Epithelial cell of prostate (primary cell): ENCODE results near the gene COPZ1.
"Not testable (repeated sequence)": the region's sequence is repeated elsewhere in the genome, so short reads cannot be mapped to it uniquely, and the experiment has no call there.

ENCODE experiments used
- DNase-seq: peaks from one replicate; pipeline ENCODE4 v3.0.0-alpha.2; 2011; ENCODE audit warnings: low read depth, low spot score
- H3K27ac ChIP-seq: fragments of 450-650 bp; 2 replicates; pipeline ENCODE4 v1.5.1; 2017; ENCODE audit warnings: mild to moderate bottlenecking

Gene COPZ1

DNA sequence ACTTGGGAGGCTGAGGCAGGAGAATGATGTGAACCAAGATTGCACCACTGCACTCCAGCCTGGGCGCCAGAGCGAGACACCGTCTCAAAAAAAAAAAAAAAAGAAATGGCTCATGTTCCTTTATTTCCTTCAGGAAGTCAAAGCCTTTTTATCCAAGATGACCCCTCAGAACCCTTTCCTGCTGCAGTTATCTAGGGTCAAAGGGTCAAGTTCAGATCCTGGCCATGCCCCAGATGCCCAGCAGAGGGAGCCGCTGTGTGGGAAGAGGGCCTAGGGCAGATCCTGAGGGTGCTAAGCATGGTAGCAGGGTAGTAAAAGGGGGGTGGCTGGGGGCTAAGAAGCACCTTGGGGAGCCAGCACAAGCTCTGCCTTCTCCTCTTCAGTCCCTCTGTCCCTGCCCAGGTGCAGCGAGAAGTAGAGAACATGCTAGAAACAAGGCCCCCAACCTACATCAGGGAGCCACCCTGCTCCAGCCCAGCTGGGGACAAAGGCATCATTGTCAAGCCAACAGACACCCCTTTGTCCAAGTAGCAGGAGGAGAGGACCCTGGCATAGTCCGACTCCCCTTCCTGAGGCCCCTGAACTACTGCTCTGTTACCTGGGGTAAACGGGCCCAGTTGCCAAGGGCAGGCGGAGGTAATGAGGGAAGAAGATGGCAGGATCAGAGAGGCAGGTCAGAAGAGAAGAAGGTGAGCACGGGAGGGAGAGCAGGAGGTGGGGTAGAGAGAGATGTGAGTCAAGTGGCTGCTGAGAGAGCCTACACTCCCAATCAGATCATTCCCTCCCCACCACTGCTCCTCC lies 30.6 kb upstream of the COPZ1 start:
- H3K27ac ChIP-seq, result no peak overlapping the region
- DNase-seq, result no peak

- H3K27ac ChIP-seq, result no peak overlapping the region
Measured at GRCh38 chr12:54294953-54295566, 29.9 kb upstream of the COPZ1 start.

DNA sequence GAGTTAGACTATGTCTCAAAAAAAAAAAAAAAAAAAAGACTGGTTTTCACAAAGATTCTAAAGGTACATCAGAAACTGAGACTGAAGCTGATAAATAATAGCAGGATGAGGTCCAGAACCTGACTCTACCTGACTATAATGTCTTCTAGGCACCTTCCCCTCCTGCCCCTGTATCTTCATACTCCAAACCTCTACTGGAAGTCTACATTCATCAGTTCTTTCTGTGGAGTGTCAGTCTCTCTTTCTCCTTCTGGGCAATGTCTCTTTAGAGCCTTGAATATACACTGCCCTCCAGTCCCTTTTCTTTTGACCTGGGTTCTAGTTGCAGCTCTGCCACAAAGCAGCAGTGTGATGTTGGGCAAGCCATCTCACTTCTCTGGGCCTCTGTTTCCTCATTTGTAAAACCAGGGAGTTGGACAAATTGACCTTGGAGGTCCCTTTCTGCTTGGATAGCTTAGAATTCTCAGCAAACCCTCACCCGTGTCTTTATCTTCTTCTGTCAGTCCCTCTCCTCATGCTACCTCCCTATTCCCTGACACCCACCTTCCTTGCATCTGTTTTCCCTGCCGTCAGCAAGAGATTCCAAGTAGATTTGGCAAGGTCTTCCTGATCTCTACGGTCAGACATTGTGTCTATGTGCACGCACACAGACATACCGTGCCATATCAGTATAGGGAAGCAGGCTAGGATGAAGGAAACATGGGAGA lies 28.4 kb upstream of the COPZ1 start:
- no peak for DNase-seq
- H3K27ac ChIP-seq, result no peak overlapping the region

More at GRCh38 chr12:54294953-54295566, 29.9 kb upstream of the COPZ1 start:
- no peak for DNase-seq

- H3K27ac ChIP-seq, result no peak overlapping the region
- no peak for DNase-seq
Measured at GRCh38 chr12:54298904-54299303, 26.0 kb upstream of the COPZ1 start.

- H3K27ac ChIP-seq, result no peak overlapping the region
- no peak for DNase-seq
Measured at GRCh38 chr12:54299515-54300224, 25.3 kb upstream of the COPZ1 start.

DNA sequence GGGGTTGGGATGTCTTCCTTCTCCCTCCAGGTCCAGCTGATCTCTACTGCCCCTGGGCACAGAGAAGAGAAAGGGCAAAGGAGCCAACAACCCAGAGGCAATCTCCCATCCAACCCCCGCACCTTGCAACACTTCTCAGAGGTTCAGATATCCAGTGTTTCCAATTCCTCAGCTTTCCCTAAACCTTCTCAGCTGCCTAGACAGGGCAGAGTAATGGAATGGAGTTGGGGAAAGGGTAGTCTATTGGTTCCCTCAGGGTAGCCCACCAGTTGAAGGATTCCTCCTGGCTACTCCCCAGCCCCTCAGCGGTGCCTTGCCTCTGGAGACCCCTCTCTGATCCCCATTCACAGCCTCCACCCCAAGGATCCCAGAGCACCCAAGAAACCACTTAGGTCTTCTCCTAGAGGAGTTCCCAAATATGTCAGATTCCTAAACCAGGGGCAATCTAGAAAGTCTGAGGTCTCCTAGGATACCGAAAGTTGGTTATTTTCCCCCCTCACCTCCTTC lies 24.7 kb upstream of the COPZ1 start:
- DNase-seq, result no peak
- H3K27ac ChIP-seq, result no peak overlapping the region

GRCh38 chr12:54300732-54301427 lies 24.1 kb upstream of the COPZ1 start, which contains the start of gene NFE2:
TSS of gene NFE2 (minus strand) at chr12:54301015. CDS start at chr12:54295248, 5,767 bp downstream.
- DNase-seq, result no peak

DNA sequence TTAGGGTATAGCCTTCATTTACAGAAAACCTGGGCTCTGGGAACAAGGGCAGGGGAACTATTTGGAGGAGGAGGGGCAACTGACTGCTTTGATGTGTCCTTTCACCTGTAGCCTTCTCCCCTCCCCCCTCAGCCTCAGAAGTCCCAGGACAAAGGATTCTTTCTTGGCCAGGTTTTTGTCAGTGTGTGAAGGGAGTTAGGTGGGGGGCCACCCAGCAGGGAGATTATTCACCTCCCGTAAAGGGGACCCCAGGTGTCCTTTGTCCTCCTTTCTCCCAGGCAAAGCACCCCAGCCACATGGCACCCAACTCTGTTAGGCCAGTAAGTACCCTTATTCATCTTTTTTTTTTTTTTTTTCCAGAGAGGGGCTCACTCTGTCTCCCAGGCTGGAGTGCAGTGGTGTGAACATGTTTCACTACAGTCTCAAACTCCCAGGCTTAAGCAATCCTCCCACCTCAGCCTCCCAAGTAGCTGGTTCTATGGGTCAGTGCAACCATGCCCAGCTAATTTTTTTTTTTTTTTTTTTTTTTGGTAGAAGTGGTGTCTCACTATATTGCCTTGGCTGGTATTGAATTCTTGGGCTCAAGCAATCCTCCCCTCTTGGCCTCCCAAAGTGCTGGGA lies 23.4 kb upstream of the COPZ1 start:
- H3K27ac ChIP-seq, result no peak overlapping the region
- no peak for DNase-seq

More at GRCh38 chr12:54300732-54301427, 24.1 kb upstream of the COPZ1 start, which contains the start of gene NFE2:
- no peak within 1 kb of the TSS for H3K27ac ChIP-seq

DNA sequence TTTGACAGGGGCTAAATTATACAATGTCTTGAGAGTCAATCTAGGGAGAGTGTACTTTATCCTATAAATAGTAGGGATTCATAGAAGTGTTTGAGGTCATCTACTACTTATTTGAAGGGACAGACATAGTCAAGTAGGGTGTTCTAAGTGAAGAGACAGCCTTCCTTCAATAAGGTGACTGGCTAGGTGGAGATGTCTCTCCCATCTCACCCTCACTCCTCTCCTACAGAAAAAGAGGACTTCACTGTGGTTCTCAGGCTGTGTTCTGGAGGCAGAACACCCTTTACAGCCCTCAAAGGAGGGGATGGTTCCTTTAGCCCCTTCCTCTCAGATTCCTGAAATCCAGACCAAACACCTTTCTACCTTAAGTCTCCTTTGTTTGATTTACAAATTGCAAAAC lies 21.3 kb upstream of the COPZ1 start:
- no peak for DNase-seq
- H3K27ac ChIP-seq, result no peak overlapping the region

DNA sequence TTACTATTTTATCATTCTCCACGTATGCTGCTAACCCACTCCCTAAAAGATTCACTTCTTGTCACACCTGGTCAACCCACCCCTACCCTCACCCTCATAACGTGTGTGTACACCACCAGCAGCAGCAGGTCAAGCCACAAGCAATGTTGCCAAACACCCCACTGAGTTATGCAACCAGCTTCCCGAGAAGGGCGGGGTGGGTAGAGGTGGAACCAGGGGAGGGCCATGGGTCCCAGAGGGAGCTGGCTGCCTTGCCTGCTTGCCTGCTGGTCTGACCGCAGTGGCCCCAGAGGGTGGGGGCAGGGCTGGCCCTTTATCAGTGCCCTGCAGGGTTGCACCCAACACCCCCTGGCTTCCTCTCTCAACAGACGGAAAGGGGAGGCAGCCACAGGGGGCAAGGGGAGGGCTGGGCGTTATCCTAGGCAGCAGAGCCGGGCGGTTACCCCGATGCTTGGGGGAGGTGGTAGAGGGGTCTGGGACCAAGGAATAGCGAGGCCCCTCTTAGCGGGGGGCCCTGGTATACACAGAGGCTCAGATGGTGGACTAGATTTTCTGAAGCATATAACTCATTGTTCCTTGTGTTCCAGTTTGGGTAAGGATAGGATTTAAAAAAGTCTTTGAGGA lies 20.6 kb upstream of the COPZ1 start:
- H3K27ac ChIP-seq, result no peak overlapping the region
- peak; percentile 27 for DNase-seq

- no peak overlapping the region for H3K27ac ChIP-seq
- peak; percentile 60 for DNase-seq
Measured at GRCh38 chr12:54306925-54307741, 17.8 kb upstream of the COPZ1 start.

DNA sequence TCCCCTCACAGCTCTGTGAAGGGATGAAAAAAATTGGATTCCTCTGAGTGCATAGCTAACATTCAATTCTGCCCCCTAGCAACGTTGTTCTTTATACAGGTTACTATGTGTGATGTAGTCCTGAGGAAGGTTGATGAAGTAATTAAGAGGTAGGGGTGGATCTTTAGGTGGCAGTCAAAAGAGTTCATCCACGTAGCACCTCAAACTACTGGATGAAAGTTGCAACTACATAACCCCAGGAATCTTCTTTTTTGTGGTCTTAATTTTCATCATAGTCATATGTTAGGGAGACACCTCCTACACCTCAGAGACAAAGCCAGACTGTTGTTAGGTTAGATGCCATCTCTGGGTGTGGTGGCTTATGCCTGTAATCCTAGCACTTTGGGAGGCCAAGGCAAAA lies 13.9 kb upstream of the COPZ1 start:
- DNase-seq, result no peak
- no peak overlapping the region for H3K27ac ChIP-seq

DNA sequence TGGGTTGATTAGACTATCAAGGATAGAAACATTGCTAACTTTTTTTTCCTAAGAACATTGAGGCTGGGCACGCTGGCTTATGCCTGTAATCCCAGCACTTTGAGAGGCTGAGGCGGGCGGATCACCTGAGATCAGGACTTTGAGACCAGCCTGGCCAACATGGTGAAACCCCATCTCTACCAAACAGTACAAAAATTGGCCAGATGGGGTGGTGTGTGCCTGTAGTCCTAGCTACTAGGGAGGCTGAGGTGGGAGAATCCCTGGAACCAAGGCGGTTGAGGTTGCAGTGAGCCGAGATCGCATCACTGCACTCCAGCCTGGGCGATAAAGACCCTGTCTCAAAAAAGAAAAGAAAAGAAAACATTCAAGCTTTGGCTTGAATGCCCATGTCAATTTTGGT lies 12.6 kb upstream of the COPZ1 start:
- DNase-seq, H3K27ac ChIP-seq: not testable (repeated sequence)

DNA sequence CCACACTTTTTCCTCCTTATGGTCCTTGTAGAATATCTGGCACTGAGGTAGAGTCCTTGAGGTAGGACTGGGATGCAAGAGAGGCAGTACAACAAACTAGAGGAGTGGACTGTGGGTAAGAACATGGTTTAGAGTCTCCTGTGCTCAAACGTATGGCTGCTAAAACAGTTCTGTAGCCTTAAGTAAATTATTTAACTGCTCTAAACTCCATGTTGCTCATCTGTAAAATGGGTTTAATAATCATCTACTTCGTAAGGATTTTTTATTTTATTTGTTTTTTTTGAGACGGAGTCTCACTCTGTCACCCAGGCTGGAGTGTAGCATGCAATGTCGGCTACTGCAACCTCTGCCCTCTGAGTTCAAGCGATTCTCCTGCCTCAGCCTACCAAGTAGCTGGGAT lies 3.6 kb upstream of the COPZ1 start:
- H3K27ac ChIP-seq, result no peak overlapping the region
- DNase-seq, result no peak

- peak overlapping the region; percentile 70 for H3K27ac ChIP-seq
- not testable (repeated sequence) for DNase-seq
Measured at GRCh38 chr12:54325442-54326109, 645 bp downstream of the COPZ1 start.

DNA sequence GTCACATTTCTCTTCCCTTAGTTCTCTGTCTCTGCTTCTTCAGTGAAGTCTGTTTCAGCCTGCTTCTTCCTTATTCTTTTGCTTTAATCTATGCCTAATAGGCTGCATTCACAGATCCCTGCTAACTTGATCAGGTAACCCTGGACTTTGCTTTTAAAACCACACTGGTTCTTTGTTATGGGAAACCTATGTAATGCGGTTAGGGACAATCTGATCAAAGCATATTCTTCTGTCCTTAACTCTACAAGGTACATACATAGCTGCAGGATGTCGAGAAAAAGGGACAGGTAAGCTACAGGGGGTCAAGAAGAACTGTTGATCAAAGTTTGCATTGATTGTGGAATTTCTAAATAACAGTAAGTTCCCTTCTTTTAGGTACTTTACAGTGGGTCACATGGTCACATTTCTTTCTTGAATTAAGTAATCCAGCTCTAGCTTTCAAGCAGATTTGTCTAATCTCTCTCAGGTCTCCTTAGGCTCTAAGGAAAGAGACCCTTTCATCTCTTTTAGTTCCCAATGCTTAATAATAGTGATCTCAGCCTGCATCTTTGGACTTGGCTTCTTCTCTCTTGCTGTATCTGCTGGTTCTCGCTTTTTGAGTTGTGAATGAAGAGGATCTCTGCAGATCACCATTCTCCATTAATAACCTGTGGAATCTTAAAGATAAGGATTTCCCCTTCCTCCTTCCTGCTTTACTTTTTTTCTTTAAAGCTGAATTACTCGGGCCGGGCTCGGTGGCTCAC lies 3.8 kb downstream of the COPZ1 start:
- H3K27ac ChIP-seq, result peak overlapping the region; percentile 71
- DNase-seq, result no peak

- H3K27ac ChIP-seq, result peak overlapping the region; percentile 71
- no peak for DNase-seq
Measured at GRCh38 chr12:54329759-54330158, 4.8 kb downstream of the COPZ1 start.
